Activated CD8-positive, alpha-beta memory T cell treated with anti-CD3 and anti-CD28 coated beads, Interleukin-2, amount 10 ng/mL, durations not matched to agents 7 days and 5 days (primary cell): ENCODE data around the gene CERS1. TPM values are rescaled to one million over a fixed set of nuclear protein-coding genes. Genes with fewer than 3 reads are reported as not detected.
A peak's percentile ranks its signal among the peaks of the same experiment; 100 is the strongest.

Source experiments
- ATAC-seq: fragments of 150-1000 bp; cut with Tn5 transposase; one replicate; pipeline ENCODE4 v1.10.0; 2021; ENCODE audit warnings: moderate library complexity
- CTCF ChIA-PET: fragments of 350-600 bp; sonication (Branson Sonifier 250); formaldehyde crosslinking; loops from one replicate; lab custom pipeline; 2021; ENCODE audit warnings: antibody characterized with exemption; lab: Charles Lee
- DNase-seq: peaks from one replicate; pipeline ENCODE4 v3.0.0-alpha.2; 2020
- H3K27ac Mint-ChIP-seq: one replicate; pipeline ENCODE4 v1.8.0; 2021; ENCODE audit warnings: mild to moderate bottlenecking, mixed read lengths
- H3K27me3 Mint-ChIP-seq: one replicate; pipeline ENCODE4 v1.8.0; 2021; ENCODE audit warnings: mixed read lengths
- H3K36me3 Mint-ChIP-seq: one replicate; pipeline ENCODE4 v1.8.0; 2021; ENCODE audit warnings: mild to moderate bottlenecking, mixed read lengths
- H3K4me1 Mint-ChIP-seq: one replicate; pipeline ENCODE4 v1.8.0; 2021; ENCODE audit warnings: mixed read lengths
- H3K4me3 Mint-ChIP-seq: one replicate; pipeline ENCODE4 v1.8.0; 2021; ENCODE audit warnings: mild to moderate bottlenecking, moderate library complexity, mixed read lengths
- H3K9me3 Mint-ChIP-seq: one replicate; pipeline ENCODE4 v1.8.0; 2022; ENCODE audit warnings: low read depth, mixed read lengths
- total RNA-seq, 2 experiments: library from RNA; stranded (reverse); gene quantifications; one replicate each; pipeline ENCODE4 v1.2.3, GENCODE V29; 2021

Gene CERS1
- total RNA-seq, 2 experiments from 2014 or later: not detected

DNA sequence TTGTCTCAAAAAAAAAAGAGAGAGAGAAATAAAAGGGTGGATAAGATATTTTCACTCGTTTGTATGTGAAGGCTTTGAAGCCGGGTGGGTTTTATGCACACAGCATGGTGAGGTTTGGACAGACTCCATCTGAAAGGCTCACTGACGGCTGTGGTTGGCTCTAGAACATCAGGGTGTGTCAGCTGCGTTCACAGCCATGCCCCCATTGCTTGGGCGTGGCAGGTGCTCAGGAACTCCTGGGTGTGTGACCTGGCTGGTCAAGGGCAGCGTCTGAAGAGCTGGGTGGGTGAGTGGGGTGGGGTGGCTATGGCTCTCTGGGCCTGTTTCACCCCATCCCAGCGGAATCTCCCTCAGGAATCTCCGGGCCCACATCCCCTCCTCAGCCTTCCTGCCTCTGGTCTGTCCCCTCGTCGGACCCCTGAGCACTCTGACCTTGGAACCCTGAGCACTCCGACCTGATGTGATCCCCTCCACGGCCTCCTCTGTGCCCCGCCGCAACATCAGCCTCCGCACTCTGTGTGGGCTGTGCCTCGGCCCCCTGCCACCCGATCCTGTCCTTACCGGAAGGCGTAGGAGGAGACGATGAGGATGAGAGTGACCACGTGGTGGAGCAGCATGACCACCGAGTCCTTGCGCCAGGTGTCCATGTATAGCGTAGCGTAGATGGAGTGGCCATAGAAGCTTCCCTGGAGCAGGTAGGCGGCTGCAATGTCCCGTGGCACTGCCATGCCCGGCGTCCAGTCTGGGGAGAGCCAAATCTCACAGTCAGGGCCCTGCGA is 12.2 kb downstream of the CERS1 start:
- Mint-ChIP-seq H3K4me3 (no peak overlapping the region), H3K4me1 (no peaks in the 10 kb centered on the region), H3K9me3 (no peaks in the 10 kb centered on the region), H3K27ac (no peak overlapping the region), H3K27me3 (no peaks in the 10 kb centered on the region), H3K36me3 (no peaks in the 10 kb centered on the region)
- CTCF ChIA-PET: no interaction called here
- no peak for ATAC-seq
- DNase-seq: no peak

DNA sequence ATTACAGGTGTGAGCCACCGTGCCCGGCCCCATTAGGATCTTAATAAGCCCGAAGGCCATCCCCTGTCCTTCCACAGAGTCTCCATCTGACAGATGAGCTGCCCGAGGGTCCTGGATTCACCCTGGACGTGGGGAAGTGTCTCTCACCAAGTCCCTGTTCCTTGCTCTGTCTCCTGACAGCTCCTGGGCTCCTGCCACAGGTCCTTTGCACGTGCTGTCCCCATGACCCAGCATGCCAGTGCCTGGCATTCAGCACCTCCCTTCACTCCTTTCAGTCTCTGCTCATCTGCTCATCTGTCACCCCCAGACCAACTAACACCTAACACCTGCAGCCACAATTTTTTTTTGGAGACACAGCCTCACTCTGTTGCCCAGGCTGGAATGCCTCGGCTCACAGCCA is 14.5 kb downstream of the CERS1 start:
- CTCF ChIA-PET: no interaction called here
- Mint-ChIP-seq H3K4me3 (no peak overlapping the region), H3K27me3 (no peaks in the 10 kb centered on the region)

DNA sequence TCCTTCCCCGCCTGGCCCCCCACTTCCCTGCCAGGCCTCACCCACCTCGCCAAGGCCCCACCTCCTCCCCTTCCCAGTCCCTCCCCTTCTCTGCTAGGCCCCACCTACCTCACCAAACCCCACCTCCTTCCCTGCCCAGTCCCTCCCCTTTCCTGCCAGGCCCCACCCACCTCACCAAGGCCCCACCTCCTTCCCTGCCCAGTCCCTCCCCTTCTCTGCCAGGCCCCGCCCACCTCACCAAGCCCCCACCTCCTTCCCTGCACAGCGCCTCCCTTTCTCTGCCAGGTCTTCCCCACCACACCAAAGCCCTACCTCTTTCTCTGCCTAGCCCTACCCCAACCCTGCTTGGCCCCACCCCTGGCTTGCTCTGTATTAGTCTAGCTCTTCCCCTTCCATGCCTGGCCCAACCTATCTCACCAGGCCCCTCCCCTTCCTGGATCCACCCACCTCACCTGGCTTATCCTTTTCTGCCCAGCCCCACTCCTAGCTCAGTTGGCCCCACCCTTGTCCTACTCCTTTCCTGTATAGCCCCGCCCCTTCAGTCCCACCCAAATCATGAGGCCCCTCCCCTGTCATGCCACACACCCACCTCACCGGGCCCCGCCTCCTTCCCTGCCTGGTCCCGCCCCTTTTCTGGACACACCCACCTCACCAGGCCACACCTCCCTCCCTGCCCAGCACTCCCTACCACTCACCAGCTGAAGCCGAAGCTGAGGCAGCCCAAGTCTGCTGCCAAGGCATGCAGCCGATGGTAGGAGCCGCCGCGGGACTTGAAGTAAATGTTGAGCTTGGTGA is 16.2 kb downstream of the CERS1 start:
- Mint-ChIP-seq H3K4me3 (no peak overlapping the region), H3K9me3 (no peaks in the 10 kb centered on the region), H3K36me3 (no peaks in the 10 kb centered on the region), H3K4me1 (no peaks in the 10 kb centered on the region), H3K27me3 (no peaks in the 10 kb centered on the region), H3K27ac (no peak overlapping the region)
- no peak for DNase-seq
- ATAC-seq: peak; percentile 62
- CTCF ChIA-PET: no interaction called here

More for the DNA sequence above, 14.5 kb downstream of the CERS1 start:
- H3K4me1 Mint-ChIP-seq: no peaks in the 10 kb centered on the region
- no peak overlapping the region for H3K27ac Mint-ChIP-seq
- DNase-seq: no peak
- no peaks in the 10 kb centered on the region for H3K36me3 Mint-ChIP-seq
- no peak for ATAC-seq
- H3K9me3 Mint-ChIP-seq: no peaks in the 10 kb centered on the region

DNA sequence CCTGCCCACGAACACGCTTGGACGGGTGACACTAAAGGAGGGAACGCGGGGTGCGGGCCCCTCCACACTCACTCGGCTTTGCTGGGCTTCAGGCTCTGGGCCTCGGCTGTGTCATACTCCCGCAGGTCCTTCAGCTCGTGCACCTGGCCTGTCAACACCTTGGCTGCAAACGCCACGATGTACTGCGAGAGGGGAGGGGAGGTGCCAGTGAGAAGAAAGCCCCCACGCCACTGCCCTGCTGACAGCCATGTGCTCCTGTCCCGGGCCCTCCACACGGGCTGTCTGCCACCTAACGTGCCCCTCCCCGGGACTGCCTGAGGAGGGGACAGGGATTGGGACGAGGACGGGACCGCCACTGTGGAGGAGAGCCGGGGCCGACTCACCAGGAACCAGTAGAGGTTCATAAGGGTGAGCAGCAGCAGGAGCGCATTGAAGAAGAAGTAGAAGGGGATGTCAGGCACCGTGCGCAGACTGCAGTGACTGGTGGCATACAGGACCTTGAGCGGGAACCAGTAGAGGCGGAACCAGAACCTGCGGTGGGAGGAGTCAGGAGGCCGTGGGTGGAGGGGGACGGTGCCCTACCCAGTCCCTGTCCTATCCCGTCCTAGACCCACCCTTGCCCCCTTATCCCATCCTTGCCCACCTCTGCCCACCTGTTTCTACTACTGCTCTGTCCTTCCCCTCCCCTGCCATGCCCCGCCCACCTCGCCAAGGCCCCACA is 16.9 kb downstream of the CERS1 start:
- no peaks in the 10 kb centered on the region for H3K9me3 Mint-ChIP-seq
- no peaks in the 10 kb centered on the region for H3K27me3 Mint-ChIP-seq
- peak; percentile 18 for ATAC-seq
- no peak for DNase-seq
- no peaks in the 10 kb centered on the region for H3K4me1 Mint-ChIP-seq
- H3K4me3 Mint-ChIP-seq: no peak overlapping the region
- no peak overlapping the region for H3K27ac Mint-ChIP-seq
- CTCF ChIA-PET: no interaction called here
- H3K36me3 Mint-ChIP-seq: no peaks in the 10 kb centered on the region

DNA sequence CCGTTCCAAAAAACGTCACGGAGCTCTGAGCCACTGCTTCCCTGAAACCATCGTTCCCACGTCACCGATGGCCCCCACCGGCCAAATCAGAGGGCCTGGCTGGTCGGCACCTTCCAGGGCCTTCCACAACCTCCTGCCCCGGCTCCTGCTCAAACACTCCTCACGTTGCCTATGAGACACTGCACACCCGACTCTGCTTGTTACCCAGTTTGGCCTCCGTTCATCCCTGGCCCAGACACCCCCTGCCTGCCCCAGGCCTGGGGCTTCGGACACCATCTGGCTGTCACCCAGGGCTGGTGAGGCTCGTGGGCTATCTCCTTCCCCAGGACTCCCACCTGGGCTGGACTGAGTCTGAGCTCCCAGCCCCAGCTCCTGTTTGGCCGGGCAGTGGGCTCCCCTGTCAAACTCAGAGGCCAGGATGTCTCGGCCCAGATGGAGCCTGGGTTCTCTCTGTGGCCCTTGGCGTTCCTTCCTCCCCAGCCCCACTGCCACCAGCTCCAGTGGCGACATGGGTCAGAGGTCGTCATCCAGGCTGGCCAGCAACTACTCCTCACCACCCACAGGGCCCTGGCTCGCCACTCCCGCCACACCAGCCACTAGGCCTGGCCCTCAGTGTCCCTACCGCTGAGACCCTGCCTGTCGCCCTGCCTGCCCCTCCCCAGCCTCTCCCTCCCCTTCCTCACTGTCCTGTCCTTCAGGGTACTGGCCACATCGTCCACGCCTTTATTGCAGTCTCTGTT is 17.7 kb downstream of the CERS1 start:
- no peak for DNase-seq
- no peaks in the 10 kb centered on the region for H3K4me1 Mint-ChIP-seq
- H3K27ac Mint-ChIP-seq: no peak overlapping the region
- H3K27me3 Mint-ChIP-seq: no peaks in the 10 kb centered on the region
- no peak for ATAC-seq
- CTCF ChIA-PET: interaction anchor here (1.6 kb wide), 1 partner anchor 11 kb away, joined by 3 read pairs; no protein-coding TSS in a partner anchor
- H3K9me3 Mint-ChIP-seq: no peaks in the 10 kb centered on the region
- no peaks in the 10 kb centered on the region for H3K36me3 Mint-ChIP-seq
- H3K4me3 Mint-ChIP-seq: no peak overlapping the region

DNA sequence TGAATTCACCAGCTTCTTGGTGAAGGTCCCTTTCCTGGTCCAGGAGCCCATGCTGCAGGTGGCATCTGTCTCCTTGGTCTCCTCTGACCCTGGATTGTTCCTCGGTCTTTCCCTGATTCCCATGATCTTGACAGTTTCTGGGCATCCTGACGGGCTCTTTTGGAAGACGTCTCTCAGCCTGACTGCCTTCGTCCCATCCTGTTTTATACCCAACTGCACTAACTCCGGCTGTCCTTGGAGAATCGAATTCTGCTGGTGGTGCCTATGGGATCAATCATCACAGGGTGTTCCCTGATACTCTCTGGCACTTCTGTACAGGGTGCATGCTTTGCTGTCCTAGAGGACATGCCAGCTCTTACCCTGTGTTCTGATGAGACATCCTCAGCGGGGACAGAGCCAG is 19.1 kb downstream of the CERS1 start:
- Mint-ChIP-seq H3K4me1 (no peaks in the 10 kb centered on the region), H3K4me3 (no peak overlapping the region), H3K9me3 (no peaks in the 10 kb centered on the region), H3K36me3 (no peaks in the 10 kb centered on the region), H3K27ac (no peak overlapping the region), H3K27me3 (peaks cover under 1% of the 10 kb centered on the region)
- CTCF ChIA-PET: interaction anchor here (0.7 to 1.6 kb wide), 3 partner anchors 9 to 288 kb away, joined by 3 to 4 read pairs (median 3); no protein-coding TSS in a partner anchor
- no peak for DNase-seq
- no peak for ATAC-seq

DNA sequence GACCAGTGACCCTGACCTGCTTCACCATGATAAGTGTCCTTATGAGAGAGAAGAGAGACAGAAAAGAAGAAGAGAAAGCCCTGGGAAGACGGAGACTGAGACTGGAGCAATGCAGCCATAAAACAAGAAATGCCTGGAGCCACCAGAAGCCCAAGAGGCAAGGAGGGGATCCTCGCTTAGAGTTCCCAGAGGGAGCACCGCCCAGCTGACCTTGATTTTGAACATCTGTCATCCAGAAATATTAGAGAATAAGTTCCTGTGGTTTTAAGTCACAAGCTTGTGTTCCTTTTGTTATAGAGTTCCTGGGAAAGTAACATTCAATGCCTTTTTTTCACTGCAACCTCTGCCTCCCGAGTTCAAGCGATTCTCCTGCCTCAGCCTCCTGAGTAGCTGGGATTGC is 20.2 kb downstream of the CERS1 start:
- Mint-ChIP-seq H3K36me3 (no peaks in the 10 kb centered on the region), H3K27me3 (peaks cover 8% of the 10 kb centered on the region), H3K4me1 (no peaks in the 10 kb centered on the region), H3K27ac (no peak overlapping the region), H3K4me3 (no peak overlapping the region), H3K9me3 (no peaks in the 10 kb centered on the region)
- ATAC-seq: no peak
- no peak for DNase-seq
- CTCF ChIA-PET: interaction anchor here (0.7 to 1.0 kb wide), 3 partner anchors 10 to 209 kb away, joined by 3 to 4 read pairs (median 3); no protein-coding TSS in a partner anchor

DNA sequence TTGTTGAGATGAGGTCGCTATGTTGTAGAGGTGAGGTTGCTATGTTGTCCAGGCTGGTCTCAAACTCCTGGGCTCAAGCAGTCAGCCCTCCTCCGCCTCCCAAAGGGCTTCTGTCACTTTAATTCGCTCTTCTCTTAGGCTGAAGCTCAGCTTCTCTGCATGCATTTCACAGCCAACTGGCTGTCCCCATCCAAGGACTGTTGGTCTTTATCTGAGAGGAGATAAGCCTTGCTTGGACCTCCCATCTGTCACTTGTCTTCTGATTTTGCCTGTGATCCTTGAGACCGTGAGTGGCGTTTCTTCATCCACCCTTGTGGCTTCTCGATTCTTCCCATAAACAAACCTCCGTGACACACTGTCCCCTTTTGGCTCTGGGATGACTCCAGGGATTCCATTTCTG is 24.4 kb downstream of the CERS1 start:
- DNase-seq (no peak), ATAC-seq (no peak)
- H3K36me3 Mint-ChIP-seq: peaks cover 11% of the 10 kb centered on the region
- H3K4me3 Mint-ChIP-seq: no peak overlapping the region
- H3K27me3 Mint-ChIP-seq: peaks cover 9% of the 10 kb centered on the region
- H3K27ac Mint-ChIP-seq: no peak overlapping the region
- no peaks in the 10 kb centered on the region for H3K9me3 Mint-ChIP-seq
- no peaks in the 10 kb centered on the region for H3K4me1 Mint-ChIP-seq
- CTCF ChIA-PET: interaction anchor here (0.7 kb wide), 1 partner anchor 29 kb away, joined by 5 read pairs; no protein-coding TSS in a partner anchor

DNA sequence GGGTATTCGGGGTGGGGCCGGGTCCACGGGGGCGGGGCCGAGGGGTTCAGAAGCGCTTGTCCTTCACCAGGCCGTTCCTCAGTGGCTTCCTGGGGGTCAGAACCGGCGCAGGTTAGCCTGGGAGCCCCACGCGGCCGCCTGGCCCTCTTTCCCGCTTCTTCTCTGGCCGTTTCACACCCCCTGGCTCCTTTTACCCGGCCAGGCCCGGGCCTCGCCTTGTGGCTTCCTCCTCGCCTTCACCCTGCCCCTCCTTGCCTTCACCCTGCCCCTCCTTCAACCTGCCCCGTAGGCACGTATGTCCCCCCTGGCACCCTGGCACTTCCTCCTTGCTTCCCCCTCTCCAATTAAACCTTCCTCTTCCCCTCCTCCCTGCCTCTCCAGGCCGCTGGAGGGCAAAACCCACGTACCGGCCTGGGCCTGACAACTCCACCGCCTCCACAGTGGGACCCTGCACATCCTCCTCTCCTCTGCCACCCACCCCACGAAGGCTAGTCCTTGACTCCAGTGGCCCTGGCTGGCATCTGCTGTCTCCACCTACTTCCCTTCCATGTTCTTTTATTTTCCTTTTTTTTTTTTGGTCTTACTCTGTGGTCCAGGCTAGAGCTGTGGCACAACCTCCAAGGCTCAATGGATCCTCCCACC is 25.3 kb downstream of the CERS1 start:
- Mint-ChIP-seq H3K36me3 (peaks cover 13% of the 10 kb centered on the region), H3K4me1 (no peaks in the 10 kb centered on the region), H3K4me3 (no peak overlapping the region), H3K27me3 (peaks cover 9% of the 10 kb centered on the region), H3K27ac (no peak overlapping the region), H3K9me3 (no peaks in the 10 kb centered on the region)
- CTCF ChIA-PET: no interaction called here
- ATAC-seq (no peak), DNase-seq (no peak)

DNA sequence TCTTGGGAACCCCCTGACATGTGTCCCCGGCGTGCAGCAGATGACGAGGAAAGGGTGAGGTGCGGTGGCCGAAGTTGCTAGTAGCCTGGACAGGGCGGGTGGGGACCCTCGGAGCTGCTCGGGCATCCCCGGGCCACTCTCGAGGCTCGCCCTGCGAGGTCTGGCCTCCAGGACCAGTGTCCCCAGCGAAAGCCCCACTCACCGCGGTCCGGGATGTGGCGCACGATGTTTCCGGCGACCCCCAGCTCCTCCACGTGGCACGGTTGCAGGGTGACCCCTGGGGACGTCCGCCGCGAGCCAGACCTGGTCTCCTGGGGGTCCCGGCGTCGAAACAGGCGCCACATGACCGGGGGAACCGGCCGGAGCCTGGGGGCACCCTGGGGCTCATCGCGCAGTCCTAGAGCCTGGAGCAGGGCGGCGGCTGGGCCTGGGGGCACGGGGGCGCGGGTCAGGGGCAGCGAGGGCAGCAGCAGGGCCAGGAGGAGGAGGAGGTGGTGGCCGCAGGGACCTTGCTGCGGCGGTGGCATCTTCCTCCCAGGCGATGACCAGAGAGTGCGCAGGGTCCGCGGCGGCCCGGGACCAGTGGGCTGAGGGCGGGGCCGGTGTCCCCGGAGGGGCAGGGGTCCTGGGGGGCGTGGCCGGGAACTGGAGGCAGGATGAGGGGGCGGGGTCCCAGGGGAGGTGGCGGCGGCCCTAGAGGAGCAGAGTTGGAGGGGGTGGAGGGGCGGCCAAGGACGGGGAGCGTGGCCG is 26.0 kb downstream of the CERS1 start:
- CTCF ChIA-PET: no interaction called here
- Mint-ChIP-seq H3K4me1 (no peaks in the 10 kb centered on the region), H3K27ac (no peak overlapping the region), H3K9me3 (no peaks in the 10 kb centered on the region), H3K4me3 (no peak overlapping the region), H3K36me3 (peaks cover 15% of the 10 kb centered on the region), H3K27me3 (peaks cover 9% of the 10 kb centered on the region)
- DNase-seq (no peak), ATAC-seq (no peak)

DNA sequence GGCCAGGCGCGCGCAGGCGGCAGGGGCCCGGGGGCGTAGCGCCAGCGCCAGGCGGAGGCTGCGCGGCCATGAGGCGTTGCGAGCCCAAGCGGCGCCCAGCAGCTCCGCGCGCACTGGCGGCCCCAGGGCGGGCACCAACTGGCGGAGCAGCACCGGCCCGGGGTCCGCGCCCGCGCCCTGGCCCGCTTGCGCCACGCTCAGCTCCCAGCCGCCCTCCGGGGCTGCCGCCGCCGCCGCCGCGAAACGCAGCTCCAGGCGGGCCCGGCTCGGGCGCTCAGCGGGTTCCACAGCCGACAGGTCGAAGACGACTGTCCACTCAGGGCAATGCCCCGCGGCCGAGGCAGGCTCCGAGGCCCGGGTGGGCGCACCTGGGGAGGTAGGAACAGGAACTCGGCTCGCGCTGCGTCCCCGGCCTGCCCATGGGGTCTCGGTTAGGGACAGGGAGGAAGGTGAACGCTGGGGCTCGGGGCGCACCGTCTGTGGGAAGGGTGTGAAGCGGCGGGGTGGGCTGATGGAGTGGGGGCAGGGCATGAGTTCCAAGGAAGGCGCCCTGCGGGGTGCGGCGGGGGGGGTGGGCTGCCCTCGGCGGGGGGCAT is 26.8 kb downstream of the CERS1 start:
- CTCF ChIA-PET: no interaction called here

More for the DNA sequence above, 26.8 kb downstream of the CERS1 start:
- Mint-ChIP-seq H3K4me3 (no peak overlapping the region), H3K36me3 (peaks cover 17% of the 10 kb centered on the region), H3K27me3 (peaks cover 9% of the 10 kb centered on the region), H3K9me3 (no peaks in the 10 kb centered on the region), H3K4me1 (no peaks in the 10 kb centered on the region), H3K27ac (no peak overlapping the region)
- no peak for ATAC-seq
- DNase-seq: no peak
